Panc1 (cell line): ENCODE measurements around the gene ANKRD49. TPM values are rescaled to one million over a fixed set of nuclear protein-coding genes. Genes with fewer than 3 reads are reported as not detected.

Experiments
- ATAC-seq: fragments of 200-7000 bp; cut with Tn5 transposase; 2 replicates; pipeline ENCODE4 v1.9.1; 2020; ENCODE audit warnings: mild to moderate bottlenecking, moderate library complexity
- BruUV-seq: library from RNA; stranded (reverse); fragments of 400-500 nt; replicated peaks from 2 replicates; lab custom pipeline; 2021; lab: Mats Ljungman, UMichigan
- CTCF ChIA-PET: fragments of 300-600 bp; sonication (Branson Sonifier 250); formaldehyde crosslinking; loops from one replicate; lab custom pipeline; 2022; ENCODE audit warnings: antibody characterized with exemption; lab: Charles Lee
- POLR2A ChIA-PET: fragments of 300-600 bp; sonication (Branson Sonifier 250); formaldehyde crosslinking; loops from one replicate; lab custom pipeline; 2022; ENCODE audit warnings: antibody characterized with exemption; lab: Charles Lee
- DNase-seq: peaks from one replicate; pipeline ENCODE4 v3.0.0-alpha.2; 2010; ENCODE audit warnings: low read depth, low spot score
- H3K27ac ChIP-seq: 2 replicates; pipeline ENCODE4 v1.5.1; 2011; ENCODE audit warnings: mild to moderate bottlenecking, low read length, inconsistent platforms
- H3K27me3 ChIP-seq: fragments of 200-500 bp; sonication (Bioruptor generic); 2 replicates; pipeline ENCODE4 v1.6.0; 2014; ENCODE audit warnings: low read length, inconsistent platforms; ENCODE audit not compliant: control insufficient read depth, insufficient read depth
- H3K36me3 ChIP-seq: fragments of 200-500 bp; sonication (Bioruptor generic); 2 replicates; pipeline ENCODE4 v1.5.1; 2014; ENCODE audit warnings: inconsistent platforms, mild to moderate bottlenecking, low read length, moderate library complexity; ENCODE audit not compliant: control insufficient read depth, insufficient read depth
- H3K4me1 ChIP-seq: 2 replicates; pipeline ENCODE4 v1.5.1; 2011; ENCODE audit warnings: inconsistent platforms, mild to moderate bottlenecking, low read length, moderate library complexity; ENCODE audit not compliant: control insufficient read depth, insufficient read depth
- H3K4me3 ChIP-seq, 2 experiments: 2 replicates each; pipeline ENCODE4 v1.5.1; 2011 to 2012; ENCODE audit warnings: low read depth in 2 of 2, low read length in 2 of 2, mild to moderate bottlenecking in 2 of 2, inconsistent platforms in 1 of 2, moderate library complexity in 1 of 2
- H3K9me3 ChIP-seq: fragments of 200-500 bp; sonication (Bioruptor generic); 2 replicates; pipeline ENCODE4 v1.5.1; 2014; ENCODE audit warnings: low read depth, mild to moderate bottlenecking, inconsistent platforms, low read length, moderate library complexity; ENCODE audit not compliant: control insufficient read depth, insufficient read depth
- POLR2AphosphoS5 ChIP-seq: IDR thresholded peaks from 2 replicates; pipeline ENCODE4 v1.6.1; 2012; ENCODE audit warnings: mild to moderate bottlenecking, low read depth, low read length, moderate library complexity
- SIN3A ChIP-seq: IDR thresholded peaks from 2 replicates; pipeline ENCODE4 v1.6.1; 2012; ENCODE audit warnings: low read depth, mild to moderate bottlenecking, low read length, moderate library complexity, borderline replicate concordance; ENCODE audit not compliant: insufficient read depth
- TCF7L2 ChIP-seq: IDR thresholded peaks from 2 replicates; pipeline ENCODE4 v1.6.1; 2011; ENCODE audit warnings: mild to moderate bottlenecking, low read depth, low read length, inconsistent platforms
- in situ Hi-C: cut with HindIII; loops from 2 replicates; pipeline ENCODE4 v1.10.0; 2016; ENCODE audit warnings: low sequenced_read_pairs, low pct_unique_long_range_greater_than_20kb
- intact Hi-C: fragments of 100-400 bp; cut with micrococcal nuclease; formaldehyde crosslinking; loops from one replicate; pipeline ENCODE4 v1.10.0; 2022; ENCODE audit not compliant: unreplicated experiment
- total RNA-seq: library from RNA; stranded (reverse); gene quantifications from one replicate; pipeline ENCODE4 v1.2.1, GENCODE V29; 2021; ENCODE audit not compliant: unreplicated experiment
- TF ChIP-seq, protein P1 (sequence below), 2 experiments: IDR thresholded peaks; 2 replicates each; pipeline ENCODE4 v1.6.1; 2011 to 2012; ENCODE audit warnings: low read depth in 2 of 2, control low read depth in 1 of 2, low read length in 1 of 2, mild to moderate bottlenecking in 1 of 2, moderate library complexity in 1 of 2; ENCODE audit not compliant: insufficient read depth in 1 of 2
- TF ChIP-seq, protein P2 (sequence below): fragments of 450-650 bp; IDR thresholded peaks from 2 replicates; pipeline ENCODE4 v1.5.1; 2017; ENCODE audit warnings: mild to moderate bottlenecking

The ANKRD49 gene
- total RNA-seq, 1 experiment from 2014 or later = 15.4 TPM

DNA sequence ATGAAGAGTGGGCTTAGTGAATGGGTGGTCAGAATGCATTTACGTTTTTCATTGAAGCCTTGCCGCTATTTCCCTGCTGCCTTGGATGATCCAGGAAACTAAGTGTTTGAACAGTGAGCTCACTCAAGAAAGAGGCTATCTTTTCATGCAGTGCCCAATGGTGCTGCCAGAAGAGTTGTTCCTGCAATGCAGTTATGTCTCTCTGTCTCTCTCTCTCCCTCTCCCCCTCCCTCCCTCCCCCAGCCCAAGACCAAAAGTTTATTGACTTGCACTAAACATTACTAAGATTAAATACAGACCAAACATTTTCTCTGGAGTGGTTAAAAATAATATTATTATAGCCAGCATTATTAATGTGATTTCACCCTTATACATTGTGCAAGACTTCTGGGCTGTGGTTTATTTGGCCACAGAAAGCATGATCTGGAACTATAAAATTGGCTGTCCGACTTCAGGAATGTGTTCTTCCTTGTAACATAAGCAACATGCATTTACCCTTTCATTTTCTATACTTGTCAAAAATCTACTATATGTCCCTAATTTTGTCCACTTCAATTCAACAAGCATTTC lies 43.3 kb downstream of the ANKRD49 start:
- intact Hi-C loops (no loop called here), in situ Hi-C loops (no loop called here)
- Histone ChIP-seq H3K4me3 (no peak overlapping the region), H3K9me3 (no peaks in the 10 kb centered on the region), H3K4me1 (no peaks in the 10 kb centered on the region), H3K27me3 (peaks cover 2% of the 10 kb centered on the region; the same call in 1 of the 2 replicates), H3K27ac (no peak overlapping the region), H3K36me3 (no peaks in the 10 kb centered on the region)
- ATAC-seq = no peak
- CTCF ChIA-PET = no interaction called here
- TF ChIP-seq, protein P1, sequence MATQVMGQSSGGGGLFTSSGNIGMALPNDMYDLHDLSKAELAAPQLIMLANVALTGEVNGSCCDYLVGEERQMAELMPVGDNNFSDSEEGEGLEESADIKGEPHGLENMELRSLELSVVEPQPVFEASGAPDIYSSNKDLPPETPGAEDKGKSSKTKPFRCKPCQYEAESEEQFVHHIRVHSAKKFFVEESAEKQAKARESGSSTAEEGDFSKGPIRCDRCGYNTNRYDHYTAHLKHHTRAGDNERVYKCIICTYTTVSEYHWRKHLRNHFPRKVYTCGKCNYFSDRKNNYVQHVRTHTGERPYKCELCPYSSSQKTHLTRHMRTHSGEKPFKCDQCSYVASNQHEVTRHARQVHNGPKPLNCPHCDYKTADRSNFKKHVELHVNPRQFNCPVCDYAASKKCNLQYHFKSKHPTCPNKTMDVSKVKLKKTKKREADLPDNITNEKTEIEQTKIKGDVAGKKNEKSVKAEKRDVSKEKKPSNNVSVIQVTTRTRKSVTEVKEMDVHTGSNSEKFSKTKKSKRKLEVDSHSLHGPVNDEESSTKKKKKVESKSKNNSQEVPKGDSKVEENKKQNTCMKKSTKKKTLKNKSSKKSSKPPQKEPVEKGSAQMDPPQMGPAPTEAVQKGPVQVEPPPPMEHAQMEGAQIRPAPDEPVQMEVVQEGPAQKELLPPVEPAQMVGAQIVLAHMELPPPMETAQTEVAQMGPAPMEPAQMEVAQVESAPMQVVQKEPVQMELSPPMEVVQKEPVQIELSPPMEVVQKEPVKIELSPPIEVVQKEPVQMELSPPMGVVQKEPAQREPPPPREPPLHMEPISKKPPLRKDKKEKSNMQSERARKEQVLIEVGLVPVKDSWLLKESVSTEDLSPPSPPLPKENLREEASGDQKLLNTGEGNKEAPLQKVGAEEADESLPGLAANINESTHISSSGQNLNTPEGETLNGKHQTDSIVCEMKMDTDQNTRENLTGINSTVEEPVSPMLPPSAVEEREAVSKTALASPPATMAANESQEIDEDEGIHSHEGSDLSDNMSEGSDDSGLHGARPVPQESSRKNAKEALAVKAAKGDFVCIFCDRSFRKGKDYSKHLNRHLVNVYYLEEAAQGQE (IDR thresholded peaks at IDR 0.05; ENCODE audit: insufficient read depth in 1 of 2, low read depth in 2 of 2, low read length in 1 of 2) = no peak
- TF ChIP-seq SIN3A (no peak), TCF7L2 (no peak), POLR2AphosphoS5 (no peak)
- TF ChIP-seq, protein P2, sequence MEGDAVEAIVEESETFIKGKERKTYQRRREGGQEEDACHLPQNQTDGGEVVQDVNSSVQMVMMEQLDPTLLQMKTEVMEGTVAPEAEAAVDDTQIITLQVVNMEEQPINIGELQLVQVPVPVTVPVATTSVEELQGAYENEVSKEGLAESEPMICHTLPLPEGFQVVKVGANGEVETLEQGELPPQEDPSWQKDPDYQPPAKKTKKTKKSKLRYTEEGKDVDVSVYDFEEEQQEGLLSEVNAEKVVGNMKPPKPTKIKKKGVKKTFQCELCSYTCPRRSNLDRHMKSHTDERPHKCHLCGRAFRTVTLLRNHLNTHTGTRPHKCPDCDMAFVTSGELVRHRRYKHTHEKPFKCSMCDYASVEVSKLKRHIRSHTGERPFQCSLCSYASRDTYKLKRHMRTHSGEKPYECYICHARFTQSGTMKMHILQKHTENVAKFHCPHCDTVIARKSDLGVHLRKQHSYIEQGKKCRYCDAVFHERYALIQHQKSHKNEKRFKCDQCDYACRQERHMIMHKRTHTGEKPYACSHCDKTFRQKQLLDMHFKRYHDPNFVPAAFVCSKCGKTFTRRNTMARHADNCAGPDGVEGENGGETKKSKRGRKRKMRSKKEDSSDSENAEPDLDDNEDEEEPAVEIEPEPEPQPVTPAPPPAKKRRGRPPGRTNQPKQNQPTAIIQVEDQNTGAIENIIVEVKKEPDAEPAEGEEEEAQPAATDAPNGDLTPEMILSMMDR = no peak
- no TSS peak for BruUV-seq
- DNase-seq = no peak
- POLR2A ChIA-PET = no interaction called here

DNA sequence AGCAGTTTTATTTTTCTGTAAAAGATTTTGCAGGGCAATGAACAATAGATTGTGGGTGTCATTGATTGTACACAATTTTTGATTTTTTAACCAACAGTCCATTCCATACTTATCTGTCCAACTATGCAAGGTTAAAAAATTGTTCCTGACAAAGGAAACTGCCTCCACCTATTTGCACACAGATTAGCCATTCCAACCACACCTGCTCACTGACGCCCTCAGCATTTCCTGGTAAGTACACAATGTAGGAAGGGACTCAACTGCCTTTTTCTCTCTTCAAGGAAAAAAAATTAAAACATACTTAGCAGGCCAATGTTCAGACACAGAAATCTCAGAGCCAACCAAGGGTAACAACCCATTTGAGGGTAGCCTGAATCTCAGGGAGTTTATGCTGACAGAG lies 45.6 kb downstream of the ANKRD49 start:
- no peak for DNase-seq
- Histone ChIP-seq H3K36me3 (no peaks in the 10 kb centered on the region), H3K9me3 (no peaks in the 10 kb centered on the region), H3K4me1 (peaks cover 7% of the 10 kb centered on the region), H3K27ac (no peak overlapping the region), H3K4me3 (no peak overlapping the region), H3K27me3 (peaks cover 2% of the 10 kb centered on the region; the same call in 1 of the 2 replicates)
- ChIA-PET POLR2A (interaction anchor here (0.6 kb wide), 1 partner anchor 740 kb away, joined by 7 read pairs; no protein-coding TSS in a partner anchor), CTCF (no interaction called here)
- intact Hi-C loops = no loop called here
- TF ChIP-seq TCF7L2 (no peak), SIN3A (no peak), POLR2AphosphoS5 (no peak)
- TF ChIP-seq, protein P1 (IDR thresholded peaks at IDR 0.05; ENCODE audit: insufficient read depth in 1 of 2, low read depth in 2 of 2, low read length in 1 of 2) = no peak
- TF ChIP-seq, protein P2 = no peak
- BruUV-seq = no TSS peak
- in situ Hi-C loops = no loop called here
- no peak for ATAC-seq
